GM12891 (cell line): ENCODE data around the gene RCC2.
"Not testable (repeated sequence)": the region's sequence is repeated elsewhere in the genome, so short reads cannot be mapped to it uniquely, and the experiment has no call there.

Source experiments
- POLR2A ChIP-seq: IDR thresholded peaks from 2 replicates; pipeline ENCODE4 v1.6.1; 2011; ENCODE audit warnings: low read depth, low read length, control low read depth
- POLR2AphosphoS5 ChIP-seq: IDR thresholded peaks from 2 replicates; pipeline ENCODE4 v1.6.1; 2011; ENCODE audit warnings: low read depth, low read length, control low read depth
- POU2F2 ChIP-seq: IDR thresholded peaks from 2 replicates; pipeline ENCODE4 v1.6.1; 2011; ENCODE audit warnings: low read depth, mild to moderate bottlenecking, control low read depth, low read length, moderate library complexity

DNA sequence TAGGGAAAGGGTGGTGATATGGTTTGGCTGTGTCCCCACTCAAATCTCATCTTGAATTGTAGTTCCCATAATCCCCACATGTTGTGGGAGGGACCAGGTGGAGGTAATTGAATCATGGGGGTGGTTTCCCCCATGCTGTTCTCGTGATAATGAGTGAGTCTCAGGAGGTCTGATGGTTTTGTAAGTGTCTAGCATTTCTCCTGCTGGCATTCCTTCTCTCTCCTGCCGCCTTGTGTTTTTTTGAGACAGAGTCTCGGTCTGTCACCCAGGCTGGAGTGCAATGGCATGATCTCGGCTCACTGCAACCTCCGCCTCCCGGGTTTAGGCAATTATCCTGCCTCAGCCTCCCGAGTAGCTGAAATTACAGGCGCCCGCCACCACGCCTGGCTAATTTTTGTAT is 42.5 kb upstream of the RCC2 start:
- not testable (repeated sequence) for TF ChIP-seq POLR2A, POLR2AphosphoS5, POU2F2
